K562 (cell line): ENCODE measurements around the gene RDH13.

Experiments used
- CTCF ChIP-seq, 3 experiments: IDR thresholded peaks in 2 of 3; conservative IDR thresholded peaks in 1 of 3; 2 replicates each; pipeline ENCODE4 v1.5.1; 2011 to 2012; ENCODE audit warnings: low read length in 3 of 3, mild to moderate bottlenecking in 3 of 3, control low read depth in 2 of 3, improper control_type of control experiment in 1 of 3, inconsistent platforms in 1 of 3, low read depth in 1 of 3, mixed read lengths in 1 of 3, moderate library complexity in 1 of 3; ENCODE audit not compliant: insufficient read depth in 2 of 3
- KAT8 ChIP-seq: fragments of 450-650 bp; IDR thresholded peaks from 2 replicates; pipeline ENCODE4 v1.6.1; 2016; ENCODE audit warnings: low read depth, mild to moderate bottlenecking
- MBD2 ChIP-seq: sonication (generic); IDR thresholded peaks from 2 replicates; pipeline ENCODE4 v1.6.1; 2016; ENCODE audit warnings: low read depth, borderline replicate concordance
- NR3C1 ChIP-seq: sonication (generic); formaldehyde crosslinking; IDR thresholded peaks from 2 replicates; pipeline ENCODE4 v1.8.1; 2022; ENCODE audit warnings: missing genetic modification reagents
- POLR2AphosphoS2 ChIP-seq: IDR thresholded peaks from 2 replicates; pipeline ENCODE4 v1.6.1; 2012; ENCODE audit warnings: low read length, improper control_type of control experiment
- RAD21 ChIP-seq, 2 experiments: fragments of 250-450 bp in 1 of 2; fragments of 450-650 bp in 1 of 2; sonication (Bioruptor Pico) in 1 of 2; formaldehyde crosslinking in 1 of 2; IDR thresholded peaks in 1 of 2; conservative IDR thresholded peaks in 1 of 2; 2 replicates each; pipeline versions ENCODE4 v1.4.0 to v1.8.0; 2020 to 2022; ENCODE audit warnings: mild to moderate bottlenecking in 2 of 2, moderate library complexity in 1 of 2
- ZNF586 ChIP-seq: fragments of 450-650 bp; formaldehyde crosslinking; conservative IDR thresholded peaks from 2 replicates; pipeline ENCODE4 v1.4.0; 2020; ENCODE audit warnings: mild to moderate bottlenecking, moderate library complexity

- no peak for TF ChIP-seq POLR2AphosphoS2
- no peak for TF ChIP-seq KAT8
- no peak for TF ChIP-seq NR3C1 (CRISPR knock-in tag)
- TF ChIP-seq ZNF586 (CRISPR knock-in tag): no peak
- no peak for TF ChIP-seq CTCF (IDR thresholded peaks at IDR 0.05 in 2 of 3, conservative IDR thresholded peaks at IDR 0.05 in 1 of 3; ENCODE audit: insufficient read depth in 2 of 3, low read depth in 1 of 3, low read length in 3 of 3)
- no peak for TF ChIP-seq RAD21 (CRISPR knock-in tag; conservative IDR thresholded peaks at IDR 0.05 in 1 of 2, IDR thresholded peaks at IDR 0.05 in 1 of 2)
- TF ChIP-seq MBD2: no peak
Observed at GRCh38 chr19:55046975-55047622, 15.8 kb downstream of the RDH13 start.
